ENCODE data around the gene ACADVL.
A peak's percentile ranks its signal among the peaks of the same experiment; 100 is the strongest.

ACADVL gene

DNA sequence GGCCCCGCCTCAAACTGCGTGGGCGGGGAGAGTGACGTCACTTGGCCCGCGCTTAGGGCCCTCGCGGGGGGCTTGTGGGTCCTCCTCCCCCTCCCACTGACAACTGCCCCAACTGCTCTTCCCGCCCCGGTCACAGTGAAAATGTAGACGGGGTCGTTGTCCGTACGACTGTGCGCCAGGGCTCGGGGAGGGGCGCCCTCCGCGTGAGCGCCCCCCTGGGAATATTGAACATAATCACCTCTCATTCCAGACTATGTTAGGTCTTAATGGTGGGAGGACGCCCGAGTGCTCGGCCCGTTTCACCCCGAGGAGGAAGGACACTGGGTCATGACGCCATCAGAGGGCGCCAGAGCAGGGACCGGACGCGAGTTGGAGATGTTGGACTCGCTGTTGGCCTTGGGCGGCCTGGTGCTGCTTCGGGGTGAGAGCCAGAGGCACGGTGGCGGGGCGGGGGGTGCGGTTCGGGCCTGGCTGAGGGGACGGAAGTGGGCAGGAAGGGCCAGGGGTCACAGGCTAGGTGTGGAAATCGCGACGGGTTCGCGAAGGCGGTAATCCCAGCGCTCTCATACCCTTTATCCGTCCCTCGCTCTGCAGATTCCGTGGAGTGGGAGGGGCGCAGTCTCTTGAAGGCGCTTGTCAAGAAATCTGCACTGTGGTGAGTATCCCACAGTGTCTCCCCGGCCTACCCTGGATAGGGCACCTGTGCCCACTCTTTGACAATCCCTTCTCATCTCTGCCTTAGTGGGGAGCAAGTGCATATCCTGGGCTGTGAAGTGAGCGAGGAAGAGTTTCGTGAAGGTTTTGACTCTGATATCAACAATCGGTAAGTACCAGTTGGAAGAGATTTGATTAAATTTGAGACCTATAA lies 32.7 kb downstream of the ACADVL start, which contains the start of gene ELP5:
ELP5 (plus strand) TSS at position 40 of the 868 bp plus-strand sequence; CDS start at position 376, 336 bp downstream.
- peak; percentile 89 for DNase-seq

GRCh38 chr17:7253082-7253481 lies 33.3 kb downstream of the ACADVL start:
- no peak for DNase-seq

GRCh38 chr17:7254511-7254910 lies 34.8 kb downstream of the ACADVL start:
- no peak for DNase-seq

- DNase-seq, result no peak
These were observed 37.2 kb downstream of the ACADVL start for GRCh38 chr17:7256766-7257456.

GRCh38 chr17:7258731-7259554 lies 39.2 kb downstream of the ACADVL start:
- DNase-seq, result no peak

DNA sequence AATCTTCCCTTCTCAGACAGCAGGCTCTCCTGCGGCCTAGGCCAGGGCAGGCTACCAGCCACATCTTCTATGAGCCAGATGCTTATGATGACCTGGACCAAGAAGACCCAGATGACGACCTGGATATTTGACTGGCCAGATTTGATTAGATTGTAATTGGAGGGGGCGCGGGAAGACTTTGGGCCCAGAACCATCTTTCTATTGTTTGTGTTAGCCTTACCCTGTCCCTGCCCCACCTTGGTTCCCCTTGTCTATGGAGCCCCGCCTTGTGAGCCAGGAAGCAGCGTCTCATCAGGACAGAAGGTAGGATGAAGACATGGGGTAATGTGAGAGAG lies 39.8 kb downstream of the ACADVL start:
- no peak for DNase-seq

DNA sequence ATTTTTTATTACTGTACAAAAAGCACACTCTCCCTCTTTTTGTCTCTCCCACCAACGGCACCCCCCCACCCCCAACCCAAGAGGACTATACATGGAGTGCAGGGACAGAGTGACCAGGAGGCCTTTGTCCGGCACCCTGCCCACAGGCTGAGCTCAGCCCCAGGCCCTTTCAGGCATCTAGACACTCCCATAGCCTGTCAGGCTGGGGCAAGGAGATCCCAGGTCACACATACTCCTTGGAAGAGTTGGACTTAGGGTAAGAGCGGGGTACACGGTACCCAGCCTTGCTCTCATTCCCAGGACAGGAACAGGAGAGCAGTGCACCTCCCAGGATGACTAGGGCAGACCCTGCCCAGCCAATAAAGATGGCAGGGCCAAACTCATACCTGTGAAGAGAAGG lies 40.4 kb downstream of the ACADVL start:
- DNase-seq, result no peak

DNA sequence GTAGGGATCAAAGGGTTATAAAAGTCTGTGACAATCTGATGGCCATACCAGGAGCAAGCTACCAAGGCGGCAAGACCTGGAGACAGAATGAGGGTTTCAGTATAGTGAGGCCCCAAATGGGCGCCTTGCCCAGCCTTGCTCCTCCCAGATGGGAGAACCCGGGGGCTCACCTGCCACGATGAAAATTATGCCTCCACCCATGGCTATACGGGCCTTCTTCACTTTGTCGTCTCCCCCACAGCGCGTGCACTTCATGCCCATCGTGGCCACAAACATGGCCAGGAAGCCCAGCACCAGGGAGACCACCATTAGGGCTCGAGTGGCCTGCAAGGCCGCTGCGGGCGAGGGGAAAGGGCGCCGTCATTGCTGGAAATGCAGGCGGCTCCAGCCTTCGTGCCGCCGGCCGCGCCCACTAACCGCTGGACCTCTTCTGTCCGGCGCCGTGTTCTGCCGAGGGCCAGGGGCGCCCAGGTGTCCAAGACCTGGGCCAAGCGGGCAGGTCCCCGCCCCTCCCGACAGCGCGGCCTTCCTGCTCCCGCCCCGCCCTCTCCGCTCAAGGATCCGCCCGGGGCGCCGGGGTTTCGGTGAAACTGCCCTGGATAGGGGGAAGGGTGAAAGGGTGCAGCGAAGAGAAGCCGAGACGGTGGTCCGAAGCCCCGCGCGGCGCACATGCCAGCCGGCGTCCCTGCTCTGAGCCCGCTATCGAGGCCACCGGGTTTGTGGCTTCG lies 41.1 kb downstream of the ACADVL start:
- peak; percentile 39 for DNase-seq

GRCh38 chr17:7261379-7262191 lies 41.8 kb downstream of the ACADVL start:
- peak; percentile 39 for DNase-seq

DNA sequence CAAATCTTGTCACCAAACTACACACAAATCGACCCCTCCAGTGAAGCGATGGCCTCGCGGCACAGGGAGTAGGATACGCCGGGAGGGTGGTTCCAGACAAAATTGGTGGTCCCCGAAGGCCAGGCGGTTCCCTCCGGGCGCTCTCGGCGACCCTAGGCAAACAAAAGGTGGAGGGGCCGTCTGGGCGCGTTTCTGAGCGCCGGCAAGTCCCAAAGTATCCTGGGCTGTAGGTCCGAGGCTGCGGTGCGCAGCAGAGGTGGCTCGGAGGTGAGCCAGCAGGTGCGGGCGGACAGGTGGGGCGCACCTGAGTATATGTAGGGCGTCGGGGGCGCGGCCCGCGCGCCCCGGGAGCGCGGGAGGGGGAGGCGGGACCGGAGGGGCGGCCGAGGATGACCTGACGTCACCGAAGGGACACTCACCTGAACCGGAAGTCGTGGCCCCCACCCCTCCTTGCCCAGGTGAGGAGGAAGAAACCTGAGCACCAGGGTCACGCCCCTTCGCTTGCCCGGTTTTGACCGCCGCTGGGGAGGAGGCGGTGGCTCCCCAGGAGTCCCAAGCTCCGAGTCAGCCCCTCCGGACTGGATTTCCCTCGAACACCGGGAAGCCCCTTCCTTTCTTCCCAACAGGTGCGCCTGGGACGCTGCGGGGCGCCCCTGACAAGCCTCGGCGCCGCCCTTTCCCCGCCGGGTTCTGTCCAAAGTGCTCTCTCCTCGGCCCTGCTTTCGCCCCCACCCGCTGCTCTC lies 42.6 kb downstream of the ACADVL start, which contains the start of gene CLDN7:
CLDN7 (minus strand) TSS at position 287 of the 743 bp plus-strand sequence. CDS start 435 bp downstream, outside the sequence.
- no peak for DNase-seq

DNA sequence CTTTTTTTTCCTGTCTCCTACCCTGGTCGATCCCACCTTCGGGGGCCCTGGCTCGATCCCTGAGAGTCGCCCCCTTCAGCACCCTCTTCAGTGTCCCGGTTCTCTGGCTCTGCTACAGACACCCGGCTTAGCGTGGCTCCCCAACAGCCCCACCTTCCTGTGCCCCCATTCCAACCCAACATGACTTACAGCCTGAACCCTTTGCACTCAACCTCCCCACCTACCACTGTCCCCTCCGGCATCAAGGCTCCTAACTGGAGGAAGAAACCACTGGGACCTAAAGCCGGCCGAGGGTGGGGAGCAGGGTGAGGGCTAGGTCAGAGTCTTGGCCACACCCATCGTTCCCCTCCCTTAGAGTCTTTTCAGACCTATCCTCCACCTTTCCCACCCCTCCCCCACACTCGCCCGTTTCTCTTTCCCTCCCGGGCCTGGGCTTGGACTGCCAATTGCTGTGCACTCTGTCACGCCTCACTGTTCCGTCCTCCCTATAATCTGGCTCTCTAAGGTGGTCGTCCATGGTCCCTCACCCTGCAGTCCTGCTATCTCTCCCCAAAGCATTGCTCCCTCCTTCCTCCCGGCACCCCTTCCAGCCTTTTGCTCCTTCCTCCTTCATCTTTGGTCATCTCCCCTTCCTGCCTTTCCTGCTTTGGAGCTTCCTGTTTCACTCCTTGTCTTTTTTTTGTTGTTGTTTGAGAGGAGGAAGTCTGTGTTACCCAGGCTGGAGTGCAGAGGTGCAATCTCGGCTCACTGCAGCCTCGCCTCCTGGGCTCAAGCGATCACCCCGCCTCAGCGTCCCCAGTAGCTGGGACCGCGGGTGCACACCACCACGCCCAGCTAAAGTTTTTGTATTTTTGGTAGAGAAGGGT lies 43.4 kb downstream of the ACADVL start:
- DNase-seq, result no peak

- DNase-seq, result no peak
These were observed 44.0 kb downstream of the ACADVL start for GRCh38 chr17:7263801-7264078.

GRCh38 chr17:7266784-7267183 lies 47.0 kb downstream of the ACADVL start:
- DNase-seq, result no peak

All from CD4-positive, alpha-beta T cell treated with Interleukin-12 subunit alpha and Interleukin-12 subunit beta, for 1 hour (primary cell).